Activated naive CD8-positive, alpha-beta T cell treated with anti-CD3 and anti-CD28 coated beads for 36 hours (primary cell): Measurements from ENCODE around the gene C1QTNF6. TPM values are rescaled to one million over a fixed set of nuclear protein-coding genes. Genes with fewer than 3 reads are reported as not detected.

Source experiments
- DNase-seq: peaks from one replicate; pipeline ENCODE4 v3.0.0; 2021
- H3K27ac Mint-ChIP-seq: one replicate; pipeline ENCODE4 v1.8.0; 2022; ENCODE audit warnings: mild to moderate bottlenecking, moderate library complexity, mixed read lengths
- H3K27me3 Mint-ChIP-seq: one replicate; pipeline ENCODE4 v1.8.0; 2022; ENCODE audit warnings: mild to moderate bottlenecking, mixed read lengths
- H3K36me3 Mint-ChIP-seq: one replicate; pipeline ENCODE4 v1.8.0; 2021; ENCODE audit warnings: mild to moderate bottlenecking, mixed read lengths
- H3K4me1 Mint-ChIP-seq: one replicate; pipeline ENCODE4 v1.8.0; 2021; ENCODE audit warnings: mixed read lengths
- H3K4me3 Mint-ChIP-seq: one replicate; pipeline ENCODE4 v1.8.0; 2022; ENCODE audit warnings: mild to moderate bottlenecking, moderate library complexity, mixed read lengths
- H3K9me3 Mint-ChIP-seq: one replicate; pipeline ENCODE4 v1.8.0; 2022; ENCODE audit warnings: mixed read lengths
- total RNA-seq, 2 experiments: library from RNA; stranded (reverse); gene quantifications; one replicate each; pipeline ENCODE4 v1.2.3, GENCODE V29; 2021

The C1QTNF6 gene
- total RNA-seq, 2 experiments from 2014 or later: 2.7 to 3.2 TPM

DNA sequence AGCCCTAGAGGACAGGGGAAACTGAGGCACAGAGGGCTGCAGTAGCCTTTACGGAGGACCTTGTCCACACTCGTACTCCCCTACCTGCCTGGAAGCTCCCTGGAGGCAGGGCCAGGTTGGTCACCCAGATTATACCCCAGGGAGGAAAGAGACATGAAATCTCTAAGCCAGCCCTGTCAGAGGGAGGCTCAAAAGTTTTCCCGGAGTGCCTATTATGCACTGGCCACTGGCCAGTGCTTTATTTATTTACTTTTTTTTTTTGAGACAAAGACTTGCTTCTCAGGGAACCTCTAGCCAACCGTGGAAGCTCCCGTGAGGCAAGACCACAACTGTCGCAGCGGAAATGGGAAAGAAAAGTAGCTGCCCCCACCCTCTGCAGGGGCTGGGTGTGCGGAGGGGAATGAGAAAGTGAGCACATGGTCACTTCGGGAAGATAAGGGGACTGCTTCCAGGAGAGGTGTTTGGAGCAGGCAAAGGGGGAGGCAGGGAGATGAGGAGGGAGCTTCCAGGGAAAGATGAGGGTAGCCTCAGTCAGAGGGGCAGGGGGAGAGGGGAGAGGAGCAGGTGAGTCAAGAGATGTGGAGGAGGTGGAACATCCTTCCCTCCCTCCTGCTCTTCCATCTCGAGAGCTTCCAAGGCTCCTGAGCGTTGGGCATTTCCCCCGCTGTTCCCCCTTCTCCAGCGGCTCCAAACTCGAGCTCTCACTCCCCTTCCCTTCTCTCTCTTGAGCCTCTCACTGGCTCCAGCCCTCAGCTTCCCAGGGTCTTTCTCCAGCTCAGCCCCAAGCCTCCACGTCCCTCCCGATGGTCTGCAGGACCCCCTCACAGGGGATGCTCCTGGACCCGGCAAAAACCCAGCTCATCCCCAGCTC, 42.6 kb downstream of the C1QTNF6 start:
- Mint-ChIP-seq H3K4me3 (peak overlapping the region; percentile 91), H3K4me1 (peaks cover 51% of the 10 kb centered on the region), H3K9me3 (no peaks in the 10 kb centered on the region), H3K27me3 (no peaks in the 10 kb centered on the region), H3K27ac (peak overlapping the region; percentile 84), H3K36me3 (peaks cover 58% of the 10 kb centered on the region)
- DNase-seq: no peak

DNA sequence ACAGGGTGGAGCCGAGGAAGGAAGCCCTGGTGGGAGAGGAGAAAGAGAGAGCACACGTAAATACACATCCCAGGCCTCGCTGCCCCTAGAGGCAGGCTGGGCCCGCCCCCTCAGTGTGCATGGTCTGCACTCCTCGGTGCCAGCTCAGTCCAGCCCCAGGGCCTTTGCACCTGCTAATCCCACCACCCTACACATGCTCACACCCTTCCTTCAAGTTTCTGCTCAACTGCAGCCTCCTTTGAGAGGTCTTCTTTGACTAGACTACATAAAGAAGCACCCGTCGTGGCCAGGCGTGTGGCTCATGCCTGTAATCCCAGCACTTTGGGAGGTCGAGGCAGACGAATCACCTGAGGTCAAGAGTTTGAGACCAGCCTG, 43.9 kb downstream of the C1QTNF6 start:
- Mint-ChIP-seq H3K27me3 (no peaks in the 10 kb centered on the region), H3K4me3 (no peak overlapping the region), H3K36me3 (peaks cover 58% of the 10 kb centered on the region), H3K27ac (no peak overlapping the region), H3K4me1 (peaks cover 57% of the 10 kb centered on the region), H3K9me3 (no peaks in the 10 kb centered on the region)
- DNase-seq: no peak

DNA sequence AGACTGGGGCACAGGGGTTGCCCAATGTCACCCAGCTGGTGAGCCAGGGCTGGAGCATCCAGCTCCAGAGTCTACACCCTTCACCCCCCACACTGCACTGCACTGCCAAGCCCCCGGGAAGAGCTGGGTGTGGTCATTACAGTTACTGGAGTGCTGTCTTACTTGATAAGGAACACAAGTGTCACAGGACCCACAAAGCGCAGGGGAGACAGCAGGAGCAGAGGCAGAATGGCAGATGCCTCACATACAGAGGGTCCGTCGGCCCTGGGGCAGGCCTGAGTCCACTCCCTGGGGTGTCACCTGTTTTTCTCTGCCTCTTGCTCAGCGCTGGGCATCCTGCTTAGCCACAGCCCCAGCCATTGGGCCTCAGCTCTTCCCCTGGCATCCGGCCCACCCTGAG, 46.1 kb downstream of the C1QTNF6 start:
- Mint-ChIP-seq H3K4me1 (peaks cover 59% of the 10 kb centered on the region), H3K4me3 (no peak overlapping the region), H3K27me3 (no peaks in the 10 kb centered on the region), H3K9me3 (no peaks in the 10 kb centered on the region), H3K27ac (no peak overlapping the region), H3K36me3 (peaks cover 60% of the 10 kb centered on the region)
- DNase-seq: no peak

DNA sequence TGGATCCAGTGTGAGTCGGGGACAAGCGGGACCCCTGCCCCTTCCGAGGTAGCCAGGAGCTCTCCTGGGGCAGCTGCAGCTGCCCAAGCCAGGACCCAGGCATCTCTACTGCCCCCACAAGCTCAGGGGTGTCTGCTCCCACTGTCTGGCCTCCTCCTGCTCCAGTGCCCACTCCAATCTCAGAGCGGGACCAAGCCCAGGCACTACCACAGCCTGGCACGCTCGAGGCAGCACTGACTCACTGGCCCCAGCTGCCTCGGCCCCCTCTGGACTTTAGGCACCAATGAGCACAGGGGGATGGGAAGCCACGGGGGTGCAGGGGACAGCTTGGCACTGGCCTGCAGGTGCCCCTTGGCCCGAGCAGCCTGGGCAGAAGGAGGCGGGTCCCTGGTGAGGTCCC, 46.6 kb downstream of the C1QTNF6 start:
- peaks cover 63% of the 10 kb centered on the region for H3K36me3 Mint-ChIP-seq
- H3K4me1 Mint-ChIP-seq: peaks cover 54% of the 10 kb centered on the region
- no peaks in the 10 kb centered on the region for H3K9me3 Mint-ChIP-seq
- H3K27me3 Mint-ChIP-seq: no peaks in the 10 kb centered on the region
- DNase-seq: no peak
- H3K27ac Mint-ChIP-seq: no peak overlapping the region
- H3K4me3 Mint-ChIP-seq: no peak overlapping the region

DNA sequence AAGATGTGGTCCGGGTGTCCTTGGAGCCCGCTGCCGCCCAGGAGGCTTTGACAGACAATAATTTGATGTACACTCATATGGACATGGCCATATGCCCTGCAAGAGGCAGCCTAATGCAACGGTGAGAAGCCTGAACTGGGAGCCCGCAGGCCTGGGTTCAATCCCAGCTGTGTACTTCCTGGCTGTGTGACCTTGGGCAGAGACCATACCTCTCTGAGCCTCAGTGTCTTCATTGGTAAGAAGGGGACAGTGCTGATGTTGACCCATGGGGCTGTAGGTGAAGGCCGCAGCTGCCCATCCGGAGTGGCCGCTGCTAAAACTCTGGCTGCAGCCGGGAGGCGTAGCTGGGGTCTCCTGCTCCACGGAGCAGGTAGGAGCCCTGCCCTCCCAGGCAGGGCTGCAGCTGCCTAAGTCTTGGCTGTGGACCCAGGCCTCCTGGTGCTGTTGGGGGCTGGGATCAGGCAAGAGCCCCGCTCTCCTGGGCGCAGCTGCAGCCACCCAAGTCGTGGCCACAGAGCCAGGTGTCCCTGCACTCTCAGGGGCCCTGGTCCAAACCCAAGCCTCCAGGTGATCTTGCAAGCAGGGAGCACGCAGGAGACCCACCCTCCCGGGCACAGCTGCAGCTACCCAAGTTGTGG, 47.2 kb downstream of the C1QTNF6 start:
- peaks cover 58% of the 10 kb centered on the region for H3K36me3 Mint-ChIP-seq
- peak overlapping the region; percentile 56 for H3K27ac Mint-ChIP-seq
- DNase-seq: no peak
- H3K4me1 Mint-ChIP-seq: peaks cover 48% of the 10 kb centered on the region
- no peaks in the 10 kb centered on the region for H3K9me3 Mint-ChIP-seq
- H3K4me3 Mint-ChIP-seq: no peak overlapping the region
- H3K27me3 Mint-ChIP-seq: no peaks in the 10 kb centered on the region

DNA sequence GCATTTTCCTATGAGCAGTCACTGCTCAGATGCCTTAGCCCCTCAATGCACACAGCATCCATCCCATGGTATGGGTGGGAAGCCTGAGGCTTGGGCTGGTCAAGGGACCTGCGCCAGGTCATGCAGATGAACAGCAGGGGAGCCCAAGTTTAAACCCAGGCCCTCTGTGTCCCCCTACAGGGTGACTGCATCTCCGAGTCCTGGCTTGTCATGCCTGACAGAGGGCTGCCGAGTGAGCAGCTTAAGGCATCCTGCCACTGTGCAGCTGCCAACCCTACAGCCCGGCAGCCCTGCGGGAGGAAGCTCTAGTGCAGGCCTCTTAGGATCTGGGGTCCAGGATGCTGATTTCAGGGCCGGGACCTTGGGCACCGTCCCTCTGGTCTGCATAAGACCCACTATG, 48.3 kb downstream of the C1QTNF6 start:
- DNase-seq: no peak
- Mint-ChIP-seq H3K27ac (peak overlapping the region; percentile 92), H3K4me3 (no peak overlapping the region), H3K4me1 (peaks cover 39% of the 10 kb centered on the region), H3K27me3 (no peaks in the 10 kb centered on the region), H3K9me3 (no peaks in the 10 kb centered on the region), H3K36me3 (peaks cover 56% of the 10 kb centered on the region)

DNA sequence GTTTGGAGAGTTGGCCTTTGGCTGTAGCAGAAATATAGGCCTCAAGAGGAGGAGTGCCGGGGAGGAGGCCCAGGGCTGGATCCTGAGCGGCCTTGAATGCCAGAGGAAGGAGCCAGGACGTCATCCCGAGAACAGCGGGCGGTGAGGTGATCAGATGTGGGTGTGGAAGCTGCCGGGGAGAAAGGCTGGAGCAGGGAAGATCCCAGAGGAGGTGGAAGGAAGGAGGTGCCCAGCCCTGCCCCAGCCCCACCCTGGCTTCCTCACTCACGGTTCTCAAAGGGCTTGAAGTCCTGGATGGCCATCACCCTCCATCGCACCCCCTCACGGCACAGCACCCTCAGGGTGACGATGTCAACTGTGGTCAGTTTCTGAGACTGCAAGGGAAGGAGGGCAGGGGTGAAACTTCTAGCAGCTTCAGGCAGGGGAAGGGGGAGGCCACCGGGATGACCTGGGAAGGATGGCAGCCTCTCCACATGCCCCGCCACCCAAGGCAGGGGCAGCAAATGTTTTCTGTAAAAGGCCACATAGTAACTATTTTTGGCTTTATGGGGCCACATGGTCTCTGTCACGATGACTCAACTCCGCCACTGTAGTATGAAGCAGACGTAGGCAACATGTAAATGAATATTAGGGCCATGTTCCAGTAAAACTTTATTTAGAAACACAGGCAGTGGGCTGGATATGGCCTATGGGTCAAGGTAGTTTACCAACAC, 49.0 kb downstream of the C1QTNF6 start:
- Mint-ChIP-seq H3K9me3 (no peaks in the 10 kb centered on the region), H3K4me3 (peak overlapping the region; percentile 53), H3K27ac (peak overlapping the region; percentile 92), H3K4me1 (peaks cover 37% of the 10 kb centered on the region), H3K27me3 (no peaks in the 10 kb centered on the region), H3K36me3 (peaks cover 57% of the 10 kb centered on the region)
- DNase-seq: no peak

DNA sequence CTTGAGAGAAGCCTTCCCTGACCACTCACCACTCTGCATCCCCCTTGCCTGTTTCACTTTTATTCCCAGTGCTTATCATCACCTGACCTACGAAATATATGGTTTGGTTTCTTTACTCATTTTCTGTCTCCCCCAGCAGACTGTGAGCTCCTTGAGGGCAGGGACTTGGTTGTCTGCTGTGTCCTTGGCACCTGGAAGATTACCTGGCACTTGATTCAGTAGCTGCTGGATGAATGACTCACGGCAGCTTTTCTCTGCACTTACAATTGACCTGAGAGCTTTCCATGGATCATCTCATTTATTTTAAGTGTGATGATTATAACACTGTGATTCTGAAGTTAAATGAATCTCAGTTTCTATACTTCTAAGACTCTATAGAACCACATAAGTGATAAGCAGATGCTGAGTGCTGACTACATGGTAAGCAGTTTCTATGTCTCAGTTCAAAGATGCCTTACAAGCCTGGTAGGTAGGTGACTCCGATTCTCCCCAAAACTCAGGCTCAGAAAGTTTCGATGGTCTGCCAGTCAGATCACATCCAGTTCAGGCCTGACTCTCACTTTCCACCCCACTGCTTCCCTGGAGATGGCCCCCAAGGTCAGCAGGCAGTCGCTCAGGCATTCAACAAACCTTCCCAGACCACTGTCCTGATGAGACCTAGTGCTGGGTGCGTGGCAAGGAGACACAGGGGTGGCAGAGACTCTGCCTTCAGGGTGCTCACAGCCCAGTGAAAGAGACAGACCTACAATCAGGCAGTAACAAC, 50.0 kb downstream of the C1QTNF6 start:
- H3K27me3 Mint-ChIP-seq: no peaks in the 10 kb centered on the region
- H3K4me3 Mint-ChIP-seq: peak overlapping the region; percentile 53
- peaks cover 33% of the 10 kb centered on the region for H3K4me1 Mint-ChIP-seq
- H3K27ac Mint-ChIP-seq: peak overlapping the region; percentile 92
- no peak for DNase-seq
- H3K9me3 Mint-ChIP-seq: no peaks in the 10 kb centered on the region
- H3K36me3 Mint-ChIP-seq: peaks cover 54% of the 10 kb centered on the region

DNA sequence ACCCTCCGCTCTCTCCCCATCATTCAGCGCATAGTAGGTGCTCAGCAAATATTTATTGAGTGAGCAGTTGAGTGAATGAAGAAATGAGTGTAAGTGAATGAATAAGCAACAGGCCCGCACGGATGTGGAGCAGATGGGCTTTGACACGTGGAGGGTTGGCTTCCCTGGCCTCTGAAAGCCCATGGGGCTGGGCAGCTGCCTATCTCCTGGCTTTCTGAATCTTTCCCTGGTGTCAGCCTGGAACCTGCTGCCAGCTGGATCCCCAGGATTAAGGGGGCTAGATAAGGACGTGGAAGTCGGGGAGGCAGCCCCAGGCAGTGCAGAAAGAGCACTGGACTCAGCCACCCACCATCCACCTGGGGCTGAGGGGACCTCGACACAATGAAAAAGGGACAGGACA, 50.9 kb downstream of the C1QTNF6 start:
- Mint-ChIP-seq H3K4me3 (no peak overlapping the region), H3K4me1 (peaks cover 28% of the 10 kb centered on the region), H3K36me3 (peaks cover 59% of the 10 kb centered on the region), H3K27me3 (no peaks in the 10 kb centered on the region), H3K9me3 (no peaks in the 10 kb centered on the region), H3K27ac (peak overlapping the region; percentile 47)
- DNase-seq: no peak

DNA sequence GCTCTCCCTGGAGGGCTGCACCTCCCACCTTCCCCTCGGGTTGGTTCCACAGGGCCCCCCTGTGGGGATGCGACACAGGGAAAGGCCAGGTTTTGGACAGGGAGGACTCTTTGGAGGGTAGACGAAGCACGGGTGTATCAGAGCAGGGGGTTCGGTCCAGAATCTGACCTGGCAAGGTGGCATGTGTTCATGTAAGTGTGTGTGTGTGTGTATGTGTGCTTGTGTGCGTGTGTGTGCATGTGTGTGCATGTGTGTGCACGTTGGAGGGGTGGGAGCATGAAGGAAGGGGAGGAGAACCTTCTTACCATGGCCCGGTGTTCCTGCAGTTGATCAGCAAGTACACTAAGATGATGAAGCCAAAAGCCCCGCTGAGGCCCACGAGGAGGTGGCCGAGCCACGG, 53.0 kb downstream of the C1QTNF6 start:
- peak overlapping the region; percentile 54 for H3K27ac Mint-ChIP-seq
- H3K4me1 Mint-ChIP-seq: peaks cover 28% of the 10 kb centered on the region
- no peaks in the 10 kb centered on the region for H3K27me3 Mint-ChIP-seq
- no peaks in the 10 kb centered on the region for H3K9me3 Mint-ChIP-seq
- peaks cover 56% of the 10 kb centered on the region for H3K36me3 Mint-ChIP-seq
- DNase-seq: no peak
- H3K4me3 Mint-ChIP-seq: no peak overlapping the region

DNA sequence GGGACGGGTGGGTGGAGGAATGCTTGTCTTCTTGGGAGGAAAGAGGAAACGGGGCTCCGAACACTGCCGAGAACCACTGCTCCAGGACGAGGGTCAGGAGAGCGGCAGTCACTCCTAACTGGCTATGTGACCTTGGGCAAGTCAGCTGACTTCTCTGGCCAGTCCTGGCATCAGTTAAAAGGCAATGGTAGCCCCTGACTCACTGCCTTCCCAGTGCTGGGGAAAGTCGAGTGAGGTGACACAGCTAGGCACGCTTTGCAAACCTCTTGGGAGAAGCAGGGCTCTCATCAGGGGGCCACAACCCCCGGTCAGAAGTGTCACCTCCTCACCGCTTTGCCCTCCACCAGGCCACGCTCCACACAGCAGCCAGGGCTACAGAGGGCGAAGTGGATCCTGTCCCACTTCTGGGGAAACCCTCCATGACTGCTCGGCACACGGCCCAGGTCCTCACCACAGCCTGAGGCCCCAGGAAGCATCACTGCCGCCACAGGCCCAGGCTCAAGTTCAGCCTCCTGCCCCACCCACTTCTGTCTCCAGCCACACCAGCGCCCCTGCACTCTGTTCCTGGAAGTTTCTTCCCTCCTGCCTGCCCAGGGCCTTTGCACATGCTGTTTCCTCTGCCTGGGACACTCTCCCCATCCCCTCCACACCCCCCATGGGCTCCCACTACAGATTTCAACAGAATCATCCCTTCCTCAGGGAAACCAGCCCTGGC, 54.6 kb downstream of the C1QTNF6 start:
- DNase-seq: no peak
- Mint-ChIP-seq H3K9me3 (no peaks in the 10 kb centered on the region), H3K4me1 (peaks cover 14% of the 10 kb centered on the region), H3K36me3 (peaks cover 49% of the 10 kb centered on the region), H3K27ac (peak overlapping the region; percentile 63), H3K4me3 (no peak overlapping the region), H3K27me3 (no peaks in the 10 kb centered on the region)

DNA sequence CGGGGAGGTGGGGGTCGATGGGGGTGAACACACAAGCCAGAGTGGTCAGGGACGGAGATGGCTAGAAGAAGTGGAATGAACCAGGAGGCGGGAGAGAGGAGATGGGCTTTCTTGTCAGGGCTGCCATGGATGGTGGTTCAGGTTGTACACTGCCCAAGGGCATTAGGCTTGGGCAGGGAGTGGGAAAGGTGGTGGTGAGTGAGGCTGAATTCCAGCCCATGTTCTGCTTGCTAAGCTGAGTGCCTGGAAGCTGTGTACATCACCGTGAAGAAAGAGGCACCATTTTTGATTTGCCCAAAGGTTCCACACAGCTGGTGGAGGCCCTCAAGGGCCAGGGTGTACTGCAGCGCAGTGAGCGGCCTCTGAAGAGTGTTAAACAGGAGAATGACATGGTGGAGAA, 55.3 kb downstream of the C1QTNF6 start:
- H3K4me1 Mint-ChIP-seq: peaks cover 8% of the 10 kb centered on the region
- H3K27ac Mint-ChIP-seq: peak overlapping the region; percentile 27
- H3K27me3 Mint-ChIP-seq: no peaks in the 10 kb centered on the region
- no peaks in the 10 kb centered on the region for H3K9me3 Mint-ChIP-seq
- H3K36me3 Mint-ChIP-seq: peaks cover 43% of the 10 kb centered on the region
- H3K4me3 Mint-ChIP-seq: no peak overlapping the region
- no peak for DNase-seq
